HG03378 (cell line): ENCODE data around the gene TYW3.

Experiments
- ATAC-seq: cut with Tn5 transposase; IDR thresholded peaks from one replicate; pipeline ENCODE4 v1.9.1; 2021; ENCODE audit warnings: mild to moderate bottlenecking, moderate library complexity; ENCODE audit not compliant: unreplicated experiment

TYW3 gene

GRCh38 chr1:74780594-74780993 is 47.6 kb downstream of the TYW3 start:
- ATAC-seq, result no peak

- no peak for ATAC-seq
Observed at GRCh38 chr1:74785944-74786343, 53.0 kb downstream of the TYW3 start.

- no peak for ATAC-seq
Observed at GRCh38 chr1:74790453-74790852, 57.5 kb downstream of the TYW3 start.

- ATAC-seq, result no peak
Observed at GRCh38 chr1:74791491-74791890, 58.5 kb downstream of the TYW3 start.

- ATAC-seq, result no peak
Observed at GRCh38 chr1:74799119-74799657, 66.2 kb downstream of the TYW3 start.

- peak; percentile 73 for ATAC-seq
Observed at GRCh38 chr1:74811436-74812179, 78.7 kb downstream of the TYW3 start.

GRCh38 chr1:74812180-74812541 is 79.2 kb downstream of the TYW3 start:
- ATAC-seq, result peak; percentile 93
